ENCODE results near the gene SIMC1. TPM values are rescaled to one million over a fixed set of nuclear protein-coding genes. Genes with fewer than 3 reads are reported as not detected.
"Not testable (repeated sequence)": the region's sequence is repeated elsewhere in the genome, so short reads cannot be mapped to it uniquely, and the experiment has no call there.

The SIMC1 gene
- total and polyA plus RNA-seq, 2 donors (not counting 1 experiment from before 2014, with no cell fraction given), result 20.6 to 63.8 TPM

- H3K27me3 ChIP-seq (replicated peaks in 1 of 4; ENCODE audit: control extremely low read depth in 1 of 4, control insufficient read depth in 3 of 4, insufficient read depth in 4 of 4, low read length in 3 of 4); ATAC-seq (ENCODE audit: low read depth); H3K4me1 ChIP-seq (ENCODE audit: control insufficient read depth in 2 of 2, insufficient read depth in 2 of 2, low read length in 2 of 2); H3K4me3 ChIP-seq (ENCODE audit: control extremely low read depth in 1 of 5, extremely low read depth in 1 of 5, insufficient read depth in 1 of 5, low read depth in 2 of 5, low read length in 4 of 5); H3K9me3 ChIP-seq (ENCODE audit: control extremely low read depth in 1 of 3, control insufficient read depth in 2 of 3, insufficient read depth in 1 of 3, low read length in 2 of 3); H3K4me2 ChIP-seq (replicated peaks; ENCODE audit: low read depth, low read length, poor library complexity, severe bottlenecking); DNase-seq; POLR2A ChIA-PET; H3K79me2 ChIP-seq (ENCODE audit: control insufficient read depth, insufficient read depth, low read length); H3K9me3 Mint-ChIP-seq (ENCODE audit: insufficient read depth); H4K20me1 ChIP-seq (ENCODE audit: control insufficient read depth, insufficient read depth, low read length, poor library complexity, severe bottlenecking); H3K9ac ChIP-seq (ENCODE audit: low read length); H3K36me3 ChIP-seq (replicated peaks in 1 of 2; ENCODE audit: control extremely low read depth in 1 of 2, control insufficient read depth in 1 of 2, extremely low read depth in 1 of 2, insufficient read depth in 2 of 2, low read length in 1 of 2); H3K4me1 Mint-ChIP-seq; H3K4me3 Mint-ChIP-seq; H2AFZ ChIP-seq (ENCODE audit: insufficient read depth, low read depth, low read length, poor library complexity, severe bottlenecking); H3K27ac Mint-ChIP-seq; CTCF ChIA-PET; intact Hi-C loops (cut with micrococcal nuclease); H3K27ac ChIP-seq (ENCODE audit: low read length in 2 of 2): not testable (repeated sequence)
- WGBS (ENCODE audit: insufficient coverage), result 92% methylated on average over 7 of the region's 23 CpGs
- peaks cover 18% of the 10 kb centered on the region for H3K27me3 Mint-ChIP-seq
Observed at GRCh38 chr5:176214466-176215021, 23.7 kb upstream of the SIMC1 start.

GRCh38 chr5:176216393-176216916 is 21.8 kb upstream of the SIMC1 start:
- H3K27me3 ChIP-seq (replicated peaks in 1 of 4; ENCODE audit: control extremely low read depth in 1 of 4, control insufficient read depth in 3 of 4, insufficient read depth in 4 of 4, low read length in 3 of 4); intact Hi-C loops (cut with micrococcal nuclease); H3K4me2 ChIP-seq (replicated peaks; ENCODE audit: low read depth, low read length, poor library complexity, severe bottlenecking); H3K27ac ChIP-seq (ENCODE audit: low read length in 2 of 2); POLR2A ChIA-PET; ATAC-seq (ENCODE audit: low read depth); H2AFZ ChIP-seq (ENCODE audit: insufficient read depth, low read depth, low read length, poor library complexity, severe bottlenecking); H3K4me1 Mint-ChIP-seq; H3K9me3 ChIP-seq (ENCODE audit: control extremely low read depth in 1 of 3, control insufficient read depth in 2 of 3, insufficient read depth in 1 of 3, low read length in 2 of 3); H3K9ac ChIP-seq (ENCODE audit: low read length); DNase-seq; H3K27ac Mint-ChIP-seq; H3K4me1 ChIP-seq (ENCODE audit: control insufficient read depth in 2 of 2, insufficient read depth in 2 of 2, low read length in 2 of 2); H3K36me3 ChIP-seq (replicated peaks in 1 of 2; ENCODE audit: control extremely low read depth in 1 of 2, control insufficient read depth in 1 of 2, extremely low read depth in 1 of 2, insufficient read depth in 2 of 2, low read length in 1 of 2); H3K79me2 ChIP-seq (ENCODE audit: control insufficient read depth, insufficient read depth, low read length); CTCF ChIA-PET; H3K9me3 Mint-ChIP-seq (ENCODE audit: insufficient read depth); H3K4me3 ChIP-seq (ENCODE audit: control extremely low read depth in 1 of 5, extremely low read depth in 1 of 5, insufficient read depth in 1 of 5, low read depth in 2 of 5, low read length in 4 of 5); H4K20me1 ChIP-seq (ENCODE audit: control insufficient read depth, insufficient read depth, low read length, poor library complexity, severe bottlenecking): not testable (repeated sequence)
- H3K4me3 Mint-ChIP-seq, result peak overlapping the region; percentile 8
- peaks cover 16% of the 10 kb centered on the region for H3K27me3 Mint-ChIP-seq
- 73% methylated on average over 5 of the region's 9 CpGs for WGBS (ENCODE audit: insufficient coverage)

GRCh38 chr5:176217188-176217729 is 21.0 kb upstream of the SIMC1 start:
- H2AFZ ChIP-seq (ENCODE audit: insufficient read depth, low read depth, low read length, poor library complexity, severe bottlenecking); H3K4me2 ChIP-seq (replicated peaks; ENCODE audit: low read depth, low read length, poor library complexity, severe bottlenecking); H3K27ac Mint-ChIP-seq; H3K79me2 ChIP-seq (ENCODE audit: control insufficient read depth, insufficient read depth, low read length); intact Hi-C loops (cut with micrococcal nuclease); H3K9ac ChIP-seq (ENCODE audit: low read length); H3K36me3 ChIP-seq (replicated peaks in 1 of 2; ENCODE audit: control extremely low read depth in 1 of 2, control insufficient read depth in 1 of 2, extremely low read depth in 1 of 2, insufficient read depth in 2 of 2, low read length in 1 of 2); H3K4me3 Mint-ChIP-seq; POLR2A ChIA-PET; H3K4me1 ChIP-seq (ENCODE audit: control insufficient read depth in 2 of 2, insufficient read depth in 2 of 2, low read length in 2 of 2); DNase-seq; H3K4me1 Mint-ChIP-seq; ATAC-seq (ENCODE audit: low read depth); H3K27ac ChIP-seq (ENCODE audit: low read length in 2 of 2); H3K27me3 ChIP-seq (replicated peaks in 1 of 4; ENCODE audit: control extremely low read depth in 1 of 4, control insufficient read depth in 3 of 4, insufficient read depth in 4 of 4, low read length in 3 of 4); H4K20me1 ChIP-seq (ENCODE audit: control insufficient read depth, insufficient read depth, low read length, poor library complexity, severe bottlenecking); H3K9me3 ChIP-seq (ENCODE audit: control extremely low read depth in 1 of 3, control insufficient read depth in 2 of 3, insufficient read depth in 1 of 3, low read length in 2 of 3); CTCF ChIA-PET; H3K4me3 ChIP-seq (ENCODE audit: control extremely low read depth in 1 of 5, extremely low read depth in 1 of 5, insufficient read depth in 1 of 5, low read depth in 2 of 5, low read length in 4 of 5); H3K9me3 Mint-ChIP-seq (ENCODE audit: insufficient read depth): not testable (repeated sequence)
- peaks cover 13% of the 10 kb centered on the region for H3K27me3 Mint-ChIP-seq
- no CpG with 5 or more reads among the region's 5 CpGs for WGBS (ENCODE audit: insufficient coverage)

GRCh38 chr5:176217764-176218163 is 20.5 kb upstream of the SIMC1 start:
- CTCF ChIA-PET; H3K4me1 ChIP-seq (ENCODE audit: control insufficient read depth in 2 of 2, insufficient read depth in 2 of 2, low read length in 2 of 2); POLR2A ChIA-PET; H3K79me2 ChIP-seq (ENCODE audit: control insufficient read depth, insufficient read depth, low read length); ATAC-seq (ENCODE audit: low read depth); H3K9me3 Mint-ChIP-seq (ENCODE audit: insufficient read depth); H3K4me3 Mint-ChIP-seq; H3K9ac ChIP-seq (ENCODE audit: low read length); H4K20me1 ChIP-seq (ENCODE audit: control insufficient read depth, insufficient read depth, low read length, poor library complexity, severe bottlenecking); H3K36me3 ChIP-seq (replicated peaks in 1 of 2; ENCODE audit: control extremely low read depth in 1 of 2, control insufficient read depth in 1 of 2, extremely low read depth in 1 of 2, insufficient read depth in 2 of 2, low read length in 1 of 2); H3K27ac ChIP-seq (ENCODE audit: low read length in 2 of 2); DNase-seq; H3K4me2 ChIP-seq (replicated peaks; ENCODE audit: low read depth, low read length, poor library complexity, severe bottlenecking); H3K27ac Mint-ChIP-seq; H3K27me3 ChIP-seq (replicated peaks in 1 of 4; ENCODE audit: control extremely low read depth in 1 of 4, control insufficient read depth in 3 of 4, insufficient read depth in 4 of 4, low read length in 3 of 4); H2AFZ ChIP-seq (ENCODE audit: insufficient read depth, low read depth, low read length, poor library complexity, severe bottlenecking); H3K4me1 Mint-ChIP-seq; H3K4me3 ChIP-seq (ENCODE audit: control extremely low read depth in 1 of 5, extremely low read depth in 1 of 5, insufficient read depth in 1 of 5, low read depth in 2 of 5, low read length in 4 of 5); intact Hi-C loops (cut with micrococcal nuclease); H3K9me3 ChIP-seq (ENCODE audit: control extremely low read depth in 1 of 3, control insufficient read depth in 2 of 3, insufficient read depth in 1 of 3, low read length in 2 of 3): not testable (repeated sequence)
- H3K27me3 Mint-ChIP-seq, result peaks cover 13% of the 10 kb centered on the region
- WGBS (ENCODE audit: insufficient coverage), result no CpG with 5 or more reads among the region's 2 CpGs
